GM19468 (cell line): ENCODE results near the gene TENT5C.
"Not testable (repeated sequence)": the region's sequence is repeated elsewhere in the genome, so short reads cannot be mapped to it uniquely, and the experiment has no call there.

Experiments
- ATAC-seq: cut with Tn5 transposase; IDR thresholded peaks from one replicate; pipeline ENCODE4 v1.9.1; 2021; ENCODE audit warnings: mild to moderate bottlenecking, moderate library complexity, moderate number of reproducible peaks; ENCODE audit not compliant: unreplicated experiment; ENCODE audit errors: extremely low read depth

TENT5C gene

GRCh38 chr1:117605774-117606648 is at the start of gene TENT5C:
Gene TENT5C (plus strand): TSS chr1:117606048. CDS start chr1:117622869, 16,821 bp downstream.
- ATAC-seq: peak; percentile 85

GRCh38 chr1:117556341-117556740 is 49.5 kb upstream of the TENT5C start:
- ATAC-seq: no peak

GRCh38 chr1:117556976-117557375 is 48.9 kb upstream of the TENT5C start:
- no peak for ATAC-seq

GRCh38 chr1:117558451-117558850 is 47.4 kb upstream of the TENT5C start:
- ATAC-seq: not testable (repeated sequence)

GRCh38 chr1:117559139-117559538 is 46.7 kb upstream of the TENT5C start:
- no peak for ATAC-seq

- no peak for ATAC-seq
Observed at GRCh38 chr1:117559985-117560384, 45.9 kb upstream of the TENT5C start.

- no peak for ATAC-seq
Observed at GRCh38 chr1:117561071-117561470, 44.8 kb upstream of the TENT5C start.

GRCh38 chr1:117561551-117561950 is 44.3 kb upstream of the TENT5C start:
- ATAC-seq: no peak

GRCh38 chr1:117562581-117563491 is 43.0 kb upstream of the TENT5C start:
- no peak for ATAC-seq

- no peak for ATAC-seq
Observed at GRCh38 chr1:117563492-117563875, 42.4 kb upstream of the TENT5C start.

GRCh38 chr1:117564227-117565075 is 41.4 kb upstream of the TENT5C start:
- no peak for ATAC-seq

GRCh38 chr1:117565076-117565556 is 40.7 kb upstream of the TENT5C start:
- ATAC-seq: no peak

GRCh38 chr1:117565745-117566455 is 39.9 kb upstream of the TENT5C start:
- no peak for ATAC-seq

- ATAC-seq: no peak
Observed at GRCh38 chr1:117566556-117566955, 39.3 kb upstream of the TENT5C start.

GRCh38 chr1:117567435-117567834 is 38.4 kb upstream of the TENT5C start:
- no peak for ATAC-seq

- no peak for ATAC-seq
Observed at GRCh38 chr1:117567976-117568375, 37.9 kb upstream of the TENT5C start.

GRCh38 chr1:117568999-117569398 is 36.8 kb upstream of the TENT5C start:
- no peak for ATAC-seq

- no peak for ATAC-seq
Observed at GRCh38 chr1:117569856-117570255, 36.0 kb upstream of the TENT5C start.

- no peak for ATAC-seq
Observed at GRCh38 chr1:117570988-117571409, 34.8 kb upstream of the TENT5C start.
